ENCODE data around the gene ZBP1.

Gene ZBP1

DNA sequence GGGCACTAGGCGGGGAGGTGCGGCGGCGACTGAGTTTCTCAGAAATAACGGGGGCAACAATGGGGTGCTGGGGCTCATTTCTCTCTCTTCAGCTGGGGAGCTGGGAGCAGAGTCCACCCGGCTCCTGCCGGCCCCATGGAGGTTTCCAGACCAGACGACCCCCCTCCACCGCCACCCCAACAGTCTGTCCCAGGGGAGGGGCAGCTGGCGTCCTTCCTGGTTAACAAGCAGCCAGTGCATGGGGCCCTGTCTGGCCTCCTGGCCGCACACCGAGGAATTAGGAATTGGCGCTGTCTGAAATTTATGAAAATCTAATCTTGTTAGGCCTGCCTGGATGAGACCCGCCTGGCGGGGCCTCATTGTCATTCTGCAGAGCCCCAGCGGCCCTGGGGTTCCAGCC is 47.2 kb upstream of the ZBP1 start:
- TF ChIP-seq, protein P1, sequence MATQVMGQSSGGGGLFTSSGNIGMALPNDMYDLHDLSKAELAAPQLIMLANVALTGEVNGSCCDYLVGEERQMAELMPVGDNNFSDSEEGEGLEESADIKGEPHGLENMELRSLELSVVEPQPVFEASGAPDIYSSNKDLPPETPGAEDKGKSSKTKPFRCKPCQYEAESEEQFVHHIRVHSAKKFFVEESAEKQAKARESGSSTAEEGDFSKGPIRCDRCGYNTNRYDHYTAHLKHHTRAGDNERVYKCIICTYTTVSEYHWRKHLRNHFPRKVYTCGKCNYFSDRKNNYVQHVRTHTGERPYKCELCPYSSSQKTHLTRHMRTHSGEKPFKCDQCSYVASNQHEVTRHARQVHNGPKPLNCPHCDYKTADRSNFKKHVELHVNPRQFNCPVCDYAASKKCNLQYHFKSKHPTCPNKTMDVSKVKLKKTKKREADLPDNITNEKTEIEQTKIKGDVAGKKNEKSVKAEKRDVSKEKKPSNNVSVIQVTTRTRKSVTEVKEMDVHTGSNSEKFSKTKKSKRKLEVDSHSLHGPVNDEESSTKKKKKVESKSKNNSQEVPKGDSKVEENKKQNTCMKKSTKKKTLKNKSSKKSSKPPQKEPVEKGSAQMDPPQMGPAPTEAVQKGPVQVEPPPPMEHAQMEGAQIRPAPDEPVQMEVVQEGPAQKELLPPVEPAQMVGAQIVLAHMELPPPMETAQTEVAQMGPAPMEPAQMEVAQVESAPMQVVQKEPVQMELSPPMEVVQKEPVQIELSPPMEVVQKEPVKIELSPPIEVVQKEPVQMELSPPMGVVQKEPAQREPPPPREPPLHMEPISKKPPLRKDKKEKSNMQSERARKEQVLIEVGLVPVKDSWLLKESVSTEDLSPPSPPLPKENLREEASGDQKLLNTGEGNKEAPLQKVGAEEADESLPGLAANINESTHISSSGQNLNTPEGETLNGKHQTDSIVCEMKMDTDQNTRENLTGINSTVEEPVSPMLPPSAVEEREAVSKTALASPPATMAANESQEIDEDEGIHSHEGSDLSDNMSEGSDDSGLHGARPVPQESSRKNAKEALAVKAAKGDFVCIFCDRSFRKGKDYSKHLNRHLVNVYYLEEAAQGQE (IDR thresholded peaks at IDR 0.05; ENCODE audit: low read depth) = no peak
- TF ChIP-seq EGR1 (IDR thresholded peaks at IDR 0.05) (no peak), CREB1 (IDR thresholded peaks at IDR 0.05; ENCODE audit: low read depth) (no peak), TCF12 (IDR thresholded peaks at IDR 0.05; ENCODE audit: low read depth) (no peak), NFIC (IDR thresholded peaks at IDR 0.05) (no peak), ZBTB7A (IDR thresholded peaks at IDR 0.05; ENCODE audit: low read depth) (no peak), YY1 (IDR thresholded peaks at IDR 0.05; ENCODE audit: low read depth) (no peak), EP300 (IDR thresholded peaks at IDR 0.05; ENCODE audit: borderline replicate concordance) (no peak), TAF1 (IDR thresholded peaks at IDR 0.05; ENCODE audit: low read depth) (no peak), FOXM1 (IDR thresholded peaks at IDR 0.05; ENCODE audit: borderline replicate concordance, low read depth) (no peak), RAD21 (IDR thresholded peaks at IDR 0.05; ENCODE audit: low read depth) (no peak), TEAD4 (IDR thresholded peaks at IDR 0.05) (no peak), CEBPB (IDR thresholded peaks at IDR 0.05) (no peak)
- TF ChIP-seq, protein P2, sequence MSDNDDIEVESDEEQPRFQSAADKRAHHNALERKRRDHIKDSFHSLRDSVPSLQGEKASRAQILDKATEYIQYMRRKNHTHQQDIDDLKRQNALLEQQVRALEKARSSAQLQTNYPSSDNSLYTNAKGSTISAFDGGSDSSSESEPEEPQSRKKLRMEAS (IDR thresholded peaks at IDR 0.05) = no peak
- TF ChIP-seq, protein P3, sequence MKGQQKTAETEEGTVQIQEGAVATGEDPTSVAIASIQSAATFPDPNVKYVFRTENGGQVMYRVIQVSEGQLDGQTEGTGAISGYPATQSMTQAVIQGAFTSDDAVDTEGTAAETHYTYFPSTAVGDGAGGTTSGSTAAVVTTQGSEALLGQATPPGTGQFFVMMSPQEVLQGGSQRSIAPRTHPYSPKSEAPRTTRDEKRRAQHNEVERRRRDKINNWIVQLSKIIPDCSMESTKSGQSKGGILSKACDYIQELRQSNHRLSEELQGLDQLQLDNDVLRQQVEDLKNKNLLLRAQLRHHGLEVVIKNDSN (IDR thresholded peaks at IDR 0.05) = no peak

DNA sequence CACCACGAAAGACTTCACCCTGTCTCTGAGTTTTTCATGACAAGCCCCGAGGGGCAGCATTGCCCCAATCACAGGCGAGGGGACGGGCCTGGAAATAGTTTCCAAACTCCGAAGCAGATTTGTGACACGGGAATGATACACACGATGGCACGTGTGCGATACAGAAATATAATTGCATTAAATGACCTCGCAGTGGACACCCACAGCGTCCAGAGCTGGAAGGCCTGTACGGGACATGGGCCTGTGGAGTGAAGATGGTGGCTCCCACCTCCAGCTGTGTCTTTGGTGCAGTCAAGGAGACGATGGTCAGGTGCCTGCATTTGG is 46.6 kb upstream of the ZBP1 start:
- TF ChIP-seq CREB1 (IDR thresholded peaks at IDR 0.05; ENCODE audit: low read depth) = no peak
- TF ChIP-seq TAF1 (IDR thresholded peaks at IDR 0.05; ENCODE audit: low read depth) = no peak
- no peak for TF ChIP-seq TCF12 (IDR thresholded peaks at IDR 0.05; ENCODE audit: low read depth)
- TF ChIP-seq, protein P3 (IDR thresholded peaks at IDR 0.05) = no peak
- no peak for TF ChIP-seq YY1 (IDR thresholded peaks at IDR 0.05; ENCODE audit: low read depth)
- no peak for TF ChIP-seq ZBTB7A (IDR thresholded peaks at IDR 0.05; ENCODE audit: low read depth)
- TF ChIP-seq EGR1 (IDR thresholded peaks at IDR 0.05) = no peak
- TF ChIP-seq TEAD4 (IDR thresholded peaks at IDR 0.05) = no peak
- TF ChIP-seq NFIC (IDR thresholded peaks at IDR 0.05) = no peak
- TF ChIP-seq FOXM1 (IDR thresholded peaks at IDR 0.05; ENCODE audit: borderline replicate concordance, low read depth) = no peak
- TF ChIP-seq, protein P2 (IDR thresholded peaks at IDR 0.05) = no peak
- TF ChIP-seq RAD21 (IDR thresholded peaks at IDR 0.05; ENCODE audit: low read depth) = no peak
- TF ChIP-seq EP300 (IDR thresholded peaks at IDR 0.05; ENCODE audit: borderline replicate concordance) = no peak
- TF ChIP-seq, protein P1 (IDR thresholded peaks at IDR 0.05; ENCODE audit: low read depth) = no peak
- TF ChIP-seq CEBPB (IDR thresholded peaks at IDR 0.05) = no peak

DNA sequence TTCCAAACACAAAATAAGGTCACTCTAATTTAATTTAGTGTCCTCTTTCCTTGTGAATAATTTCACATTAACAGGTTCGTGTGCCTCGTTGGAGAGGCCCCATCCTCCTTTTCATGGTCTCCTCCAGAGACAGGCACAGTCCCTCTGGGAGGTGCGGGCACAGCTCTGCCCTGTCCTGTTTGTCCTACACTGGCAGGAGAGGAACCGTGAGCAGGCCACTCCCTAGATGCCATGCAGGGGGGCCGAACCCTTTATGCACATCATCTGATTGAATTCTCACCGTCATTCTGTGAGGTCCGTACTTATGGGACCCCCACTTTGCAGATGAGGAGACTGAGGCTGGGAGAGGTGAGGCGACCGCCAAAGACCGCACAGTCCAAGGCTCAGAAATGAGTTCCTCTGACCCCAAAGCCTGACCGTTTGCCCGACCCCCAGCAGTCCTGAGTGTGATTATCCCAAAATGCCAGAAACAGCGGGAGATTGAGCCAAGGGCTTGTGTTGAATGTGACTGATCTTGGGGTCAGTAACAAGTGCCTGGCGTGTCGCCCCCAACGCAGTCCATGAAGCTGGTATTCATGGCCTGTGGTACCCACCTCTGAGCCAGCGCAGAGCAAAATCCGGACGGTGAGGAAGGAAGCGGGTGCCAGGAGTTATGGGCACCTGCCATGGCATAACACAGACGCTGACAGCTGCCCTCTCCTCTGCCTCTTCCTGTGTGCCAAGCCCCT is 46.0 kb upstream of the ZBP1 start:
- TF ChIP-seq, protein P2 (IDR thresholded peaks at IDR 0.05) = no peak
- TF ChIP-seq TEAD4 (IDR thresholded peaks at IDR 0.05) = no peak
- TF ChIP-seq EP300 (IDR thresholded peaks at IDR 0.05; ENCODE audit: borderline replicate concordance) = no peak
- no peak for TF ChIP-seq EGR1 (IDR thresholded peaks at IDR 0.05)
- TF ChIP-seq CREB1 (IDR thresholded peaks at IDR 0.05; ENCODE audit: low read depth) = no peak
- no peak for TF ChIP-seq TAF1 (IDR thresholded peaks at IDR 0.05; ENCODE audit: low read depth)
- TF ChIP-seq FOXM1 (IDR thresholded peaks at IDR 0.05; ENCODE audit: borderline replicate concordance, low read depth) = no peak
- no peak for TF ChIP-seq TCF12 (IDR thresholded peaks at IDR 0.05; ENCODE audit: low read depth)
- no peak for TF ChIP-seq ZBTB7A (IDR thresholded peaks at IDR 0.05; ENCODE audit: low read depth)
- TF ChIP-seq YY1 (IDR thresholded peaks at IDR 0.05; ENCODE audit: low read depth) = no peak
- no peak for TF ChIP-seq CEBPB (IDR thresholded peaks at IDR 0.05)
- no peak for TF ChIP-seq NFIC (IDR thresholded peaks at IDR 0.05)
- TF ChIP-seq, protein P1 (IDR thresholded peaks at IDR 0.05; ENCODE audit: low read depth) = no peak
- TF ChIP-seq, protein P3 (IDR thresholded peaks at IDR 0.05) = no peak
- no peak for TF ChIP-seq RAD21 (IDR thresholded peaks at IDR 0.05; ENCODE audit: low read depth)
